ENCODE measurements around the gene HAUS3.

Gene HAUS3

GRCh38 chr4:2194496-2194895 is 47.4 kb downstream of the HAUS3 start:
- Mint-ChIP-seq H3K9me3 (no peaks in the 10 kb centered on the region), H3K4me3 (no peak overlapping the region), H3K27ac (no peak overlapping the region), H3K4me1 (ENCODE audit: low read depth) (no peaks in the 10 kb centered on the region), H3K36me3 (ENCODE audit: low read depth) (peaks cover 14% of the 10 kb centered on the region), H3K27me3 (no peaks in the 10 kb centered on the region)
- no peak for DNase-seq

GRCh38 chr4:2193326-2193725 is 48.6 kb downstream of the HAUS3 start:
- no peak overlapping the region for H3K27ac Mint-ChIP-seq
- H3K36me3 Mint-ChIP-seq (ENCODE audit: low read depth), result peaks cover 11% of the 10 kb centered on the region
- H3K4me3 Mint-ChIP-seq, result no peak overlapping the region
- no peaks in the 10 kb centered on the region for H3K4me1 Mint-ChIP-seq (ENCODE audit: low read depth)
- no peak for DNase-seq
- H3K9me3 Mint-ChIP-seq, result no peaks in the 10 kb centered on the region
- H3K27me3 Mint-ChIP-seq, result no peaks in the 10 kb centered on the region

GRCh38 chr4:2186865-2187172 is 55.1 kb downstream of the HAUS3 start:
- H3K36me3 Mint-ChIP-seq (ENCODE audit: low read depth), result peaks cover 10% of the 10 kb centered on the region
- H3K4me1 Mint-ChIP-seq (ENCODE audit: low read depth), result no peaks in the 10 kb centered on the region
- H3K9me3 Mint-ChIP-seq, result peaks cover 9% of the 10 kb centered on the region
- no peak for DNase-seq
- H3K27ac Mint-ChIP-seq, result no peak overlapping the region
- H3K4me3 Mint-ChIP-seq, result no peak overlapping the region
- no peaks in the 10 kb centered on the region for H3K27me3 Mint-ChIP-seq

- Mint-ChIP-seq H3K4me1 (ENCODE audit: low read depth) (no peaks in the 10 kb centered on the region), H3K36me3 (ENCODE audit: low read depth) (peaks cover 10% of the 10 kb centered on the region), H3K4me3 (no peak overlapping the region), H3K9me3 (peaks cover 9% of the 10 kb centered on the region), H3K27me3 (no peaks in the 10 kb centered on the region), H3K27ac (no peak overlapping the region)
- no peak for DNase-seq
Measured at GRCh38 chr4:2186133-2186864, 55.6 kb downstream of the HAUS3 start.

- Mint-ChIP-seq H3K27me3 (no peaks in the 10 kb centered on the region), H3K4me1 (ENCODE audit: low read depth) (no peaks in the 10 kb centered on the region), H3K9me3 (peaks cover 9% of the 10 kb centered on the region), H3K27ac (no peak overlapping the region), H3K36me3 (ENCODE audit: low read depth) (peaks cover 10% of the 10 kb centered on the region), H3K4me3 (no peak overlapping the region)
- DNase-seq, result no peak
Measured at GRCh38 chr4:2183394-2183793, 58.5 kb downstream of the HAUS3 start.

GRCh38 chr4:2182994-2183393 is 58.9 kb downstream of the HAUS3 start:
- peaks cover 9% of the 10 kb centered on the region for H3K36me3 Mint-ChIP-seq (ENCODE audit: low read depth)
- no peaks in the 10 kb centered on the region for H3K27me3 Mint-ChIP-seq
- no peak for DNase-seq
- H3K9me3 Mint-ChIP-seq, result peaks cover 9% of the 10 kb centered on the region
- H3K27ac Mint-ChIP-seq, result no peak overlapping the region
- no peaks in the 10 kb centered on the region for H3K4me1 Mint-ChIP-seq (ENCODE audit: low read depth)
- no peak overlapping the region for H3K4me3 Mint-ChIP-seq

GRCh38 chr4:2180410-2180809 is 61.5 kb downstream of the HAUS3 start:
- Mint-ChIP-seq H3K4me1 (ENCODE audit: low read depth) (no peaks in the 10 kb centered on the region), H3K9me3 (peaks cover 7% of the 10 kb centered on the region), H3K27ac (no peak overlapping the region), H3K4me3 (no peak overlapping the region), H3K27me3 (no peaks in the 10 kb centered on the region), H3K36me3 (ENCODE audit: low read depth) (peaks cover 2% of the 10 kb centered on the region)
- DNase-seq, result no peak

- no peaks in the 10 kb centered on the region for H3K4me1 Mint-ChIP-seq (ENCODE audit: low read depth)
- H3K4me3 Mint-ChIP-seq, result no peak overlapping the region
- H3K27ac Mint-ChIP-seq, result no peak overlapping the region
- H3K36me3 Mint-ChIP-seq (ENCODE audit: low read depth), result peaks cover 2% of the 10 kb centered on the region
- DNase-seq, result no peak
- no peaks in the 10 kb centered on the region for H3K27me3 Mint-ChIP-seq
- H3K9me3 Mint-ChIP-seq, result peaks cover 7% of the 10 kb centered on the region
Measured at GRCh38 chr4:2179717-2180116, 62.2 kb downstream of the HAUS3 start.

GRCh38 chr4:2178986-2179385 is 62.9 kb downstream of the HAUS3 start:
- H3K4me3 Mint-ChIP-seq, result no peak overlapping the region
- H3K4me1 Mint-ChIP-seq (ENCODE audit: low read depth), result no peaks in the 10 kb centered on the region
- H3K27me3 Mint-ChIP-seq, result no peaks in the 10 kb centered on the region
- no peak overlapping the region for H3K27ac Mint-ChIP-seq
- peaks cover 7% of the 10 kb centered on the region for H3K9me3 Mint-ChIP-seq
- no peak for DNase-seq
- peaks cover 2% of the 10 kb centered on the region for H3K36me3 Mint-ChIP-seq (ENCODE audit: low read depth)

Data from activated T-cell treated with anti-CD3 and anti-CD28 coated beads, Interleukin-2, amount 50 U/mL, for 24 hours (primary cell).